ENCODE results near the gene S100A7A. TPM values are rescaled to one million over a fixed set of nuclear protein-coding genes. Genes with fewer than 3 reads are reported as not detected.

Gene S100A7A
- total and polyA plus RNA-seq, 2 of the 4 experiments (the other 2 are of a cell fraction), result not detected

DNA sequence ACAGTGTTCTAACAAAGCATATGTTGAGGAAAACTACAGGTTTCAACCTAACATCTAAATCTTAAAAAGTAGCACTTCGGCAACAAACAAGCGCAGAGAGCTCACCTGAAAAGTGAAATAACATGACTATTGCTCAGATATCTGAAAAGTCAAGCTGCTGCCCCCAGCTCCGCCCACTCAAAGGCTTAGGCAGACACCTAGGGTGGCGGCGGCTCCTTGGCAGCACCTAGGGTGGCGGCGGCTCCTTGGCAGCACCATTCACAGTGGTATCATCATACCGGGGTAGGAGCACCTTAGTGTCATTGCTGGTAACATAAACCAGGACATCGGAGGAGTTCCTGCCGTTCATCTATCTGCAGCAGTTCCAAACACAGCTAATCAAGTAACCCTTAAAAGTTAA is 36.7 kb upstream of the S100A7A start:
- Histone ChIP-seq H2AK5ac (ENCODE audit: low read depth, low read length) (no peak overlapping the region), H2BK120ac (ENCODE audit: low read depth, low read length) (no peak overlapping the region), H2BK15ac (ENCODE audit: low read depth, low read length) (no peak overlapping the region), H2BK20ac (ENCODE audit: low read depth, low read length) (no peak overlapping the region), H3K4me3 (ENCODE audit: insufficient read depth, low read depth, low read length) (no peak overlapping the region), H3K36me3 (ENCODE audit: control insufficient read depth, insufficient read depth, low read length) (no peaks in the 10 kb centered on the region), H3K56ac (ENCODE audit: extremely low read depth, insufficient read depth, low read length) (no peak overlapping the region), H3K9ac (ENCODE audit: low read depth, low read length) (no peak overlapping the region), H3K27ac (ENCODE audit: insufficient read depth, low read length) (no peak overlapping the region), H3K9me3 (ENCODE audit: control insufficient read depth, insufficient read depth, low read length) (no peaks in the 10 kb centered on the region), H3K23ac (ENCODE audit: low read depth, low read length) (no peak overlapping the region), H2AFZ (replicated peaks; ENCODE audit: low read length, poor library complexity) (no peak overlapping the region), H3K4me1 (ENCODE audit: control insufficient read depth, insufficient read depth, low read length) (no peaks in the 10 kb centered on the region), H4K91ac (ENCODE audit: insufficient read depth, low read depth, low read length) (no peak overlapping the region), H4K5ac (ENCODE audit: low read depth, low read length) (no peak overlapping the region), H4K20me1 (ENCODE audit: insufficient read depth, low read length) (no peaks in the 10 kb centered on the region), H3K18ac (ENCODE audit: low read depth, low read length) (no peak overlapping the region), H4K8ac (ENCODE audit: low read depth in 2 of 2, low read length in 2 of 2) (no peak overlapping the region), H2AK9ac (replicated peaks; ENCODE audit: low read depth, low read length, poor library complexity) (no peak overlapping the region), H3K79me1 (ENCODE audit: low read depth in 1 of 2, low read length in 2 of 2) (no peaks in the 10 kb centered on the region), H2BK5ac (ENCODE audit: low read depth, low read length, poor library complexity, severe bottlenecking) (no peak overlapping the region), H3K14ac (replicated peaks; ENCODE audit: low read depth, low read length) (no peak overlapping the region), H3K27me3 (ENCODE audit: control insufficient read depth, insufficient read depth, low read length) (no peaks in the 10 kb centered on the region; the same call in 1 of the 2 replicates), H3K4ac (ENCODE audit: low read depth, low read length) (no peak overlapping the region), H3K9me1 (ENCODE audit: insufficient read depth, low read length) (no peaks in the 10 kb centered on the region), H3K4me2 (ENCODE audit: low read depth, low read length) (no peak overlapping the region)
- POLR2A ChIA-PET (ENCODE audit: unreplicated experiment), result no interaction called here
- WGBS, 2 experiments (ENCODE audit: extremely low coverage in 2 of 2, insufficient read length in 1 of 2), result 53% methylated on average over 3 of the region's 10 CpGs; no CpG with 5 or more reads in 1 of the 2 experiments
- TF ChIP-seq RAD21 (IDR thresholded peaks at IDR 0.05; ENCODE audit: low read length) (no peak), MXI1 (IDR thresholded peaks at IDR 0.05; ENCODE audit: borderline replicate concordance, low read depth, low read length) (no peak), NFE2L2 (IDR thresholded peaks at IDR 0.05; ENCODE audit: low read depth, low read length) (no peak), RCOR1 (IDR thresholded peaks at IDR 0.05; ENCODE audit: insufficient replicate concordance, low read length) (no peak), POLR2A (IDR thresholded peaks at IDR 0.05; ENCODE audit: low read depth, low read length) (no peak), CEBPB (IDR thresholded peaks at IDR 0.05; ENCODE audit: low read depth, low read length) (no peak), CHD1 (IDR thresholded peaks at IDR 0.05; ENCODE audit: low read depth, low read length) (no peak)
- TF ChIP-seq, protein P1, sequence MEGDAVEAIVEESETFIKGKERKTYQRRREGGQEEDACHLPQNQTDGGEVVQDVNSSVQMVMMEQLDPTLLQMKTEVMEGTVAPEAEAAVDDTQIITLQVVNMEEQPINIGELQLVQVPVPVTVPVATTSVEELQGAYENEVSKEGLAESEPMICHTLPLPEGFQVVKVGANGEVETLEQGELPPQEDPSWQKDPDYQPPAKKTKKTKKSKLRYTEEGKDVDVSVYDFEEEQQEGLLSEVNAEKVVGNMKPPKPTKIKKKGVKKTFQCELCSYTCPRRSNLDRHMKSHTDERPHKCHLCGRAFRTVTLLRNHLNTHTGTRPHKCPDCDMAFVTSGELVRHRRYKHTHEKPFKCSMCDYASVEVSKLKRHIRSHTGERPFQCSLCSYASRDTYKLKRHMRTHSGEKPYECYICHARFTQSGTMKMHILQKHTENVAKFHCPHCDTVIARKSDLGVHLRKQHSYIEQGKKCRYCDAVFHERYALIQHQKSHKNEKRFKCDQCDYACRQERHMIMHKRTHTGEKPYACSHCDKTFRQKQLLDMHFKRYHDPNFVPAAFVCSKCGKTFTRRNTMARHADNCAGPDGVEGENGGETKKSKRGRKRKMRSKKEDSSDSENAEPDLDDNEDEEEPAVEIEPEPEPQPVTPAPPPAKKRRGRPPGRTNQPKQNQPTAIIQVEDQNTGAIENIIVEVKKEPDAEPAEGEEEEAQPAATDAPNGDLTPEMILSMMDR (conservative IDR thresholded peaks at IDR 0.05; ENCODE audit: low read depth, low read length), result no peak
- TF ChIP-seq, protein P2, sequence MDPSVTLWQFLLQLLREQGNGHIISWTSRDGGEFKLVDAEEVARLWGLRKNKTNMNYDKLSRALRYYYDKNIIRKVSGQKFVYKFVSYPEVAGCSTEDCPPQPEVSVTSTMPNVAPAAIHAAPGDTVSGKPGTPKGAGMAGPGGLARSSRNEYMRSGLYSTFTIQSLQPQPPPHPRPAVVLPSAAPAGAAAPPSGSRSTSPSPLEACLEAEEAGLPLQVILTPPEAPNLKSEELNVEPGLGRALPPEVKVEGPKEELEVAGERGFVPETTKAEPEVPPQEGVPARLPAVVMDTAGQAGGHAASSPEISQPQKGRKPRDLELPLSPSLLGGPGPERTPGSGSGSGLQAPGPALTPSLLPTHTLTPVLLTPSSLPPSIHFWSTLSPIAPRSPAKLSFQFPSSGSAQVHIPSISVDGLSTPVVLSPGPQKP (IDR thresholded peaks at IDR 0.05; ENCODE audit: borderline replicate concordance, low read depth, low read length), result no peak
- TF ChIP-seq, protein P3, sequence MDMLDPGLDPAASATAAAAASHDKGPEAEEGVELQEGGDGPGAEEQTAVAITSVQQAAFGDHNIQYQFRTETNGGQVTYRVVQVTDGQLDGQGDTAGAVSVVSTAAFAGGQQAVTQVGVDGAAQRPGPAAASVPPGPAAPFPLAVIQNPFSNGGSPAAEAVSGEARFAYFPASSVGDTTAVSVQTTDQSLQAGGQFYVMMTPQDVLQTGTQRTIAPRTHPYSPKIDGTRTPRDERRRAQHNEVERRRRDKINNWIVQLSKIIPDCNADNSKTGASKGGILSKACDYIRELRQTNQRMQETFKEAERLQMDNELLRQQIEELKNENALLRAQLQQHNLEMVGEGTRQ (IDR thresholded peaks at IDR 0.05; ENCODE audit: low read depth, low read length), result no peak
- DNase-seq, result no peak
- dilution Hi-C loops (cut with HindIII; ENCODE audit: low sequenced_read_pairs, unreplicated experiment), result no loop called here
- BruUV-seq (replicated peaks), result no TSS peak
- no peak for ATAC-seq (ENCODE audit: low read depth)
- intact Hi-C loops (cut with micrococcal nuclease), result no loop called here
- CTCF ChIA-PET, result no interaction called here
- in situ Hi-C loops (cut with MboI; ENCODE audit: low sequenced_read_pairs), result no loop called here

Data from IMR-90 (cell line).